OCI-LY3 (cell line): ENCODE data around the gene COX7A2L.

Experiments used
- CTCF ChIP-seq: fragments of 200-600, 300-600 bp; sonication (generic); IDR thresholded peaks from 2 replicates; pipeline ENCODE4 v1.5.1; 2014; ENCODE audit warnings: antibody characterized with exemption, low read length, low read depth
- EZH2phosphoT487 ChIP-seq: fragments of 200-600 bp; shearing (Covaris generic); IDR thresholded peaks from 2 replicates; pipeline ENCODE4 v1.6.1; 2018; ENCODE audit warnings: antibody characterized with exemption, mixed run types, low read depth

GRCh38 chr2:42304059-42304713 is 56.8 kb downstream of the COX7A2L start:
- no peak for TF ChIP-seq EZH2phosphoT487
- TF ChIP-seq CTCF, result no peak
